ENCODE results near the gene CASZ1.

GRCh38 chr1:10629816-10630571 is 166.5 kb downstream of the CASZ1 start:
- no peak for TF ChIP-seq CTCF (IDR thresholded peaks at IDR 0.05 in 8 of 11, conservative IDR thresholded peaks at IDR 0.05 in 3 of 11)
- TF ChIP-seq POLR2A (IDR thresholded peaks at IDR 0.05): no peak
- TF ChIP-seq POLR2AphosphoS5 (IDR thresholded peaks at IDR 0.05): peak in 1 of 3 donors; percentile 48

Measured in spleen (tissue), 7 donors.